ENCODE measurements around the gene GRB14. TPM values are rescaled to one million over a fixed set of nuclear protein-coding genes. Genes with fewer than 3 reads are reported as not detected.

The GRB14 gene
- total RNA-seq, 1 experiment from 2014 or later: not detected

DNA sequence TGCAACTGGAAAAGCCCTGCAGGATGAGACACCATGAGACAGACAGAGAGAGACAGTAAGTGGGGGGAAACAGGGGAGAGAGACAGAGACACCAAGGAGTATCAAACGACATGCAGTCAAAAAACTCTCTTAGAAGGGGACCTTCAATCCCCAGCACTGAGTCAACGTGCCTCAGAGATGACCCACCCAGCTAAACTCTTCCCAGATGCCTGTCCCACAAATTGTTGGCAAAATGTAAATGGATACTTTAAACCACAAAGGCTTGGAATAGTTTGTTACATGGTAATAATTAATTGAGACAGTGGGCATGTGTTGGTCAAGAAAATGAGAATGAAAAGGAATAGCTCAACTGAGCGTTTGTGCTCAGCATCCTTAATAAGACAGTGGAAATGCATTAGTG lies 98.3 kb downstream of the GRB14 start:
- no peak overlapping the region for H3K4me3 ChIP-seq (ENCODE audit: low read depth in 2 of 2, low read length in 2 of 2)
- no peaks in the 10 kb centered on the region for H3K4me1 ChIP-seq (ENCODE audit: control insufficient read depth, insufficient read depth, low read length)
- H3K9me3 ChIP-seq (ENCODE audit: control insufficient read depth, insufficient read depth, low read depth, low read length): no peaks in the 10 kb centered on the region
- in situ Hi-C loops (cut with HindIII; ENCODE audit: low pct_unique_long_range_greater_than_20kb, low sequenced_read_pairs): no loop called here
- H3K27me3 ChIP-seq (ENCODE audit: control insufficient read depth, insufficient read depth, low read length): no peaks in the 10 kb centered on the region
- no peaks in the 10 kb centered on the region for H3K36me3 ChIP-seq (ENCODE audit: control insufficient read depth, insufficient read depth, low read length)
- ChIA-PET POLR2A (no interaction called here), CTCF (no interaction called here)
- TF ChIP-seq, protein P1, sequence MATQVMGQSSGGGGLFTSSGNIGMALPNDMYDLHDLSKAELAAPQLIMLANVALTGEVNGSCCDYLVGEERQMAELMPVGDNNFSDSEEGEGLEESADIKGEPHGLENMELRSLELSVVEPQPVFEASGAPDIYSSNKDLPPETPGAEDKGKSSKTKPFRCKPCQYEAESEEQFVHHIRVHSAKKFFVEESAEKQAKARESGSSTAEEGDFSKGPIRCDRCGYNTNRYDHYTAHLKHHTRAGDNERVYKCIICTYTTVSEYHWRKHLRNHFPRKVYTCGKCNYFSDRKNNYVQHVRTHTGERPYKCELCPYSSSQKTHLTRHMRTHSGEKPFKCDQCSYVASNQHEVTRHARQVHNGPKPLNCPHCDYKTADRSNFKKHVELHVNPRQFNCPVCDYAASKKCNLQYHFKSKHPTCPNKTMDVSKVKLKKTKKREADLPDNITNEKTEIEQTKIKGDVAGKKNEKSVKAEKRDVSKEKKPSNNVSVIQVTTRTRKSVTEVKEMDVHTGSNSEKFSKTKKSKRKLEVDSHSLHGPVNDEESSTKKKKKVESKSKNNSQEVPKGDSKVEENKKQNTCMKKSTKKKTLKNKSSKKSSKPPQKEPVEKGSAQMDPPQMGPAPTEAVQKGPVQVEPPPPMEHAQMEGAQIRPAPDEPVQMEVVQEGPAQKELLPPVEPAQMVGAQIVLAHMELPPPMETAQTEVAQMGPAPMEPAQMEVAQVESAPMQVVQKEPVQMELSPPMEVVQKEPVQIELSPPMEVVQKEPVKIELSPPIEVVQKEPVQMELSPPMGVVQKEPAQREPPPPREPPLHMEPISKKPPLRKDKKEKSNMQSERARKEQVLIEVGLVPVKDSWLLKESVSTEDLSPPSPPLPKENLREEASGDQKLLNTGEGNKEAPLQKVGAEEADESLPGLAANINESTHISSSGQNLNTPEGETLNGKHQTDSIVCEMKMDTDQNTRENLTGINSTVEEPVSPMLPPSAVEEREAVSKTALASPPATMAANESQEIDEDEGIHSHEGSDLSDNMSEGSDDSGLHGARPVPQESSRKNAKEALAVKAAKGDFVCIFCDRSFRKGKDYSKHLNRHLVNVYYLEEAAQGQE (IDR thresholded peaks at IDR 0.05; ENCODE audit: insufficient read depth in 1 of 2, low read depth in 2 of 2, low read length in 1 of 2): no peak
- TF ChIP-seq TCF7L2 (IDR thresholded peaks at IDR 0.05; ENCODE audit: low read depth, low read length): no peak
- TF ChIP-seq, protein P2, sequence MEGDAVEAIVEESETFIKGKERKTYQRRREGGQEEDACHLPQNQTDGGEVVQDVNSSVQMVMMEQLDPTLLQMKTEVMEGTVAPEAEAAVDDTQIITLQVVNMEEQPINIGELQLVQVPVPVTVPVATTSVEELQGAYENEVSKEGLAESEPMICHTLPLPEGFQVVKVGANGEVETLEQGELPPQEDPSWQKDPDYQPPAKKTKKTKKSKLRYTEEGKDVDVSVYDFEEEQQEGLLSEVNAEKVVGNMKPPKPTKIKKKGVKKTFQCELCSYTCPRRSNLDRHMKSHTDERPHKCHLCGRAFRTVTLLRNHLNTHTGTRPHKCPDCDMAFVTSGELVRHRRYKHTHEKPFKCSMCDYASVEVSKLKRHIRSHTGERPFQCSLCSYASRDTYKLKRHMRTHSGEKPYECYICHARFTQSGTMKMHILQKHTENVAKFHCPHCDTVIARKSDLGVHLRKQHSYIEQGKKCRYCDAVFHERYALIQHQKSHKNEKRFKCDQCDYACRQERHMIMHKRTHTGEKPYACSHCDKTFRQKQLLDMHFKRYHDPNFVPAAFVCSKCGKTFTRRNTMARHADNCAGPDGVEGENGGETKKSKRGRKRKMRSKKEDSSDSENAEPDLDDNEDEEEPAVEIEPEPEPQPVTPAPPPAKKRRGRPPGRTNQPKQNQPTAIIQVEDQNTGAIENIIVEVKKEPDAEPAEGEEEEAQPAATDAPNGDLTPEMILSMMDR (IDR thresholded peaks at IDR 0.05): no peak
- no peak for TF ChIP-seq POLR2AphosphoS5 (IDR thresholded peaks at IDR 0.05; ENCODE audit: low read depth, low read length)
- TF ChIP-seq SIN3A (IDR thresholded peaks at IDR 0.05; ENCODE audit: borderline replicate concordance, insufficient read depth, low read depth, low read length): no peak
- intact Hi-C loops (cut with micrococcal nuclease; ENCODE audit: unreplicated experiment): no loop called here
- no TSS peak for BruUV-seq (replicated peaks)
- no peak overlapping the region for H3K27ac ChIP-seq (ENCODE audit: low read length)
- no peak for ATAC-seq
- DNase-seq (ENCODE audit: low read depth, low spot score): no peak

DNA sequence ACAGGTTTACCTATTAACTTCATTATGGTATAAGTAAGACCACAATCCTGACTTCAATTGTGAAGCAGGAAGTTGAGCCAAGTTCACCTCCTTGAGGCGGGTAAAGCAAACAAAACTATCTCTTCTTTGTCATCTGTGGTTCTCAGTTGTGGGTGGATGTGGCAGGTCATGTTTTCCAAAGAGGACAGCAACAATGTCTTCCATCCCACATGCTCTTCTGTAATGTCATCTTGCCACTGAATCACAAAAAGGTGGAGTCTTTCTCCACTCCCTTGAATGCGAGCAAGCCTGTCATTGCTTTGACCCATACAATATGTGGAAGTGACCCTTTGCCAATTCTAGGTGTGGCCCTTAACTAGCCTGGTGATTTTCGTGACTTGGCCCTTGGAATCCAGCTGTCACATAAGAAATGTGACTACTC lies 98.7 kb downstream of the GRB14 start:
- Histone ChIP-seq H3K27ac (ENCODE audit: low read length) (no peak overlapping the region), H3K4me3 (ENCODE audit: low read depth in 2 of 2, low read length in 2 of 2) (no peak overlapping the region), H3K27me3 (ENCODE audit: control insufficient read depth, insufficient read depth, low read length) (no peaks in the 10 kb centered on the region), H3K36me3 (ENCODE audit: control insufficient read depth, insufficient read depth, low read length) (no peaks in the 10 kb centered on the region), H3K9me3 (ENCODE audit: control insufficient read depth, insufficient read depth, low read depth, low read length) (no peaks in the 10 kb centered on the region), H3K4me1 (ENCODE audit: control insufficient read depth, insufficient read depth, low read length) (no peaks in the 10 kb centered on the region)
- CTCF ChIA-PET: no interaction called here
- intact Hi-C loops (cut with micrococcal nuclease; ENCODE audit: unreplicated experiment) (no loop called here), in situ Hi-C loops (cut with HindIII; ENCODE audit: low pct_unique_long_range_greater_than_20kb, low sequenced_read_pairs) (no loop called here)
- POLR2A ChIA-PET: no interaction called here
- TF ChIP-seq TCF7L2 (IDR thresholded peaks at IDR 0.05; ENCODE audit: low read depth, low read length): no peak
- TF ChIP-seq, protein P1 (IDR thresholded peaks at IDR 0.05; ENCODE audit: insufficient read depth in 1 of 2, low read depth in 2 of 2, low read length in 1 of 2): no peak
- TF ChIP-seq SIN3A (IDR thresholded peaks at IDR 0.05; ENCODE audit: borderline replicate concordance, insufficient read depth, low read depth, low read length): no peak
- TF ChIP-seq, protein P2 (IDR thresholded peaks at IDR 0.05): no peak
- BruUV-seq (replicated peaks): no TSS peak
- ATAC-seq (no peak), DNase-seq (ENCODE audit: low read depth, low spot score) (no peak)

All from Panc1 (cell line).